ENCODE data around the gene LAMTOR4. TPM values are rescaled to one million over a fixed set of nuclear protein-coding genes. Genes with fewer than 3 reads are reported as not detected.
A peak's percentile ranks its signal among the peaks of the same experiment; 100 is the strongest.
"Not testable (repeated sequence)": the region's sequence is repeated elsewhere in the genome, so short reads cannot be mapped to it uniquely, and the experiment has no call there.

LAMTOR4 gene
- total RNA-seq, 1 donor from 2014 or later = 106 TPM

GRCh38 chr7:100185726-100186125 lies 37.0 kb downstream of the LAMTOR4 start:
- TF ChIP-seq CTCF (IDR thresholded peaks at IDR 0.05; ENCODE audit: unreplicated experiment) = no peak
- DNase-seq (ENCODE audit: low spot score, unreplicated experiment) = no peak
- H3K4me3 Mint-ChIP-seq (ENCODE audit: low read depth) = no peak overlapping the region
- H3K9me3 Mint-ChIP-seq (ENCODE audit: low read depth) = no peaks in the 10 kb centered on the region
- no peak overlapping the region for H3K27ac Mint-ChIP-seq
- peaks cover 2% of the 10 kb centered on the region for H3K4me1 Mint-ChIP-seq (ENCODE audit: low read depth)
- H3K36me3 Mint-ChIP-seq (ENCODE audit: insufficient read depth) = no peaks in the 10 kb centered on the region
- H3K27me3 Mint-ChIP-seq = peaks cover 25% of the 10 kb centered on the region

GRCh38 chr7:100189061-100189460 lies 40.3 kb downstream of the LAMTOR4 start:
- peak; percentile 9 for TF ChIP-seq CTCF (IDR thresholded peaks at IDR 0.05; ENCODE audit: unreplicated experiment)
- DNase-seq (ENCODE audit: low spot score, unreplicated experiment) = no peak
- H3K27me3 Mint-ChIP-seq = peaks cover 16% of the 10 kb centered on the region
- no peaks in the 10 kb centered on the region for H3K36me3 Mint-ChIP-seq (ENCODE audit: insufficient read depth)
- H3K9me3 Mint-ChIP-seq (ENCODE audit: low read depth) = no peaks in the 10 kb centered on the region
- peaks cover 2% of the 10 kb centered on the region for H3K4me1 Mint-ChIP-seq (ENCODE audit: low read depth)
- H3K4me3 Mint-ChIP-seq (ENCODE audit: low read depth) = no peak overlapping the region
- no peak overlapping the region for H3K27ac Mint-ChIP-seq

GRCh38 chr7:100190048-100190711 lies 41.5 kb downstream of the LAMTOR4 start:
- no peaks in the 10 kb centered on the region for H3K9me3 Mint-ChIP-seq (ENCODE audit: low read depth)
- peaks cover 2% of the 10 kb centered on the region for H3K4me1 Mint-ChIP-seq (ENCODE audit: low read depth)
- no peak overlapping the region for H3K27ac Mint-ChIP-seq
- no peaks in the 10 kb centered on the region for H3K36me3 Mint-ChIP-seq (ENCODE audit: insufficient read depth)
- peaks cover 16% of the 10 kb centered on the region for H3K27me3 Mint-ChIP-seq
- TF ChIP-seq CTCF (IDR thresholded peaks at IDR 0.05; ENCODE audit: unreplicated experiment) = peak; percentile 33
- no peak overlapping the region for H3K4me3 Mint-ChIP-seq (ENCODE audit: low read depth)
- no peak for DNase-seq (ENCODE audit: low spot score, unreplicated experiment)

GRCh38 chr7:100191775-100192174 lies 43.1 kb downstream of the LAMTOR4 start:
- no peak overlapping the region for H3K27ac Mint-ChIP-seq
- no peak overlapping the region for H3K4me3 Mint-ChIP-seq (ENCODE audit: low read depth)
- DNase-seq (ENCODE audit: low spot score, unreplicated experiment) = no peak
- H3K27me3 Mint-ChIP-seq = peaks cover 16% of the 10 kb centered on the region
- H3K9me3 Mint-ChIP-seq (ENCODE audit: low read depth) = no peaks in the 10 kb centered on the region
- no peak for TF ChIP-seq CTCF (IDR thresholded peaks at IDR 0.05; ENCODE audit: unreplicated experiment)
- peaks cover 2% of the 10 kb centered on the region for H3K4me1 Mint-ChIP-seq (ENCODE audit: low read depth)
- no peaks in the 10 kb centered on the region for H3K36me3 Mint-ChIP-seq (ENCODE audit: insufficient read depth)

- not testable (repeated sequence) for H3K27ac Mint-ChIP-seq; H3K4me3 Mint-ChIP-seq (ENCODE audit: low read depth); DNase-seq (ENCODE audit: low spot score, unreplicated experiment); H3K9me3 Mint-ChIP-seq (ENCODE audit: low read depth); H3K36me3 Mint-ChIP-seq (ENCODE audit: insufficient read depth); H3K4me1 Mint-ChIP-seq (ENCODE audit: low read depth)
- H3K27me3 Mint-ChIP-seq = peaks cover 19% of the 10 kb centered on the region
These were observed 43.7 kb downstream of the LAMTOR4 start for GRCh38 chr7:100192281-100192862.

GRCh38 chr7:100192969-100193368 lies 44.3 kb downstream of the LAMTOR4 start:
- no peaks in the 10 kb centered on the region for H3K36me3 Mint-ChIP-seq (ENCODE audit: insufficient read depth)
- no peaks in the 10 kb centered on the region for H3K9me3 Mint-ChIP-seq (ENCODE audit: low read depth)
- peaks cover 2% of the 10 kb centered on the region for H3K4me1 Mint-ChIP-seq (ENCODE audit: low read depth)
- H3K4me3 Mint-ChIP-seq (ENCODE audit: low read depth) = no peak overlapping the region
- H3K27me3 Mint-ChIP-seq = peaks cover 23% of the 10 kb centered on the region
- H3K27ac Mint-ChIP-seq = no peak overlapping the region
- DNase-seq (ENCODE audit: low spot score, unreplicated experiment) = no peak
- no peak for TF ChIP-seq CTCF (IDR thresholded peaks at IDR 0.05; ENCODE audit: unreplicated experiment)
